BLaER1 treated with 17β-estradiol and CSF1 and Interleukin-3, amounts not matched to agents 10 nM and 100 nM (cell line): ENCODE data around the gene IL1R2.

Experiments
- H3K27ac ChIP-seq, 11 experiments: shearing (Covaris generic); formaldehyde crosslinking; 2 replicates each; pipeline ENCODE4 v1.8.1; 2022
- H3K27me3 ChIP-seq, 11 experiments: shearing (Covaris generic); formaldehyde crosslinking; 2 replicates each; pipeline ENCODE4 v1.8.1; 2022
- H3K36me3 ChIP-seq, 11 experiments: shearing (Covaris generic); formaldehyde crosslinking; 2 replicates each; pipeline ENCODE4 v1.8.1; 2022
- H3K4me1 ChIP-seq, 10 experiments: shearing (Covaris generic); formaldehyde crosslinking; 2 replicates each; pipeline ENCODE4 v1.8.1; 2022
- H3K4me2 ChIP-seq, 11 experiments: shearing (Covaris generic); formaldehyde crosslinking; 2 replicates each; pipeline ENCODE4 v1.8.1; 2022
- H3K4me3 ChIP-seq, 10 experiments: shearing (Covaris generic); formaldehyde crosslinking; 2 replicates each; pipeline ENCODE4 v1.8.1; 2022
- H3K9ac ChIP-seq, 11 experiments: shearing (Covaris generic); formaldehyde crosslinking; 2 replicates each; pipeline ENCODE4 v1.8.1; 2022
- H3K9me3 ChIP-seq, 11 experiments: shearing (Covaris generic); formaldehyde crosslinking; replicated peaks in 1 of 11; 2 replicates each; pipeline ENCODE4 v1.8.1; 2022
- H4K20me1 ChIP-seq, 11 experiments: shearing (Covaris generic); formaldehyde crosslinking; 2 replicates each; pipeline ENCODE4 v1.8.1; 2022
- Cebpa-rat ChIP-seq, 11 experiments: shearing (Covaris generic); IDR thresholded peaks; 2 replicates each; pipeline ENCODE4 v1.8.1; 2022

The IL1R2 gene

DNA sequence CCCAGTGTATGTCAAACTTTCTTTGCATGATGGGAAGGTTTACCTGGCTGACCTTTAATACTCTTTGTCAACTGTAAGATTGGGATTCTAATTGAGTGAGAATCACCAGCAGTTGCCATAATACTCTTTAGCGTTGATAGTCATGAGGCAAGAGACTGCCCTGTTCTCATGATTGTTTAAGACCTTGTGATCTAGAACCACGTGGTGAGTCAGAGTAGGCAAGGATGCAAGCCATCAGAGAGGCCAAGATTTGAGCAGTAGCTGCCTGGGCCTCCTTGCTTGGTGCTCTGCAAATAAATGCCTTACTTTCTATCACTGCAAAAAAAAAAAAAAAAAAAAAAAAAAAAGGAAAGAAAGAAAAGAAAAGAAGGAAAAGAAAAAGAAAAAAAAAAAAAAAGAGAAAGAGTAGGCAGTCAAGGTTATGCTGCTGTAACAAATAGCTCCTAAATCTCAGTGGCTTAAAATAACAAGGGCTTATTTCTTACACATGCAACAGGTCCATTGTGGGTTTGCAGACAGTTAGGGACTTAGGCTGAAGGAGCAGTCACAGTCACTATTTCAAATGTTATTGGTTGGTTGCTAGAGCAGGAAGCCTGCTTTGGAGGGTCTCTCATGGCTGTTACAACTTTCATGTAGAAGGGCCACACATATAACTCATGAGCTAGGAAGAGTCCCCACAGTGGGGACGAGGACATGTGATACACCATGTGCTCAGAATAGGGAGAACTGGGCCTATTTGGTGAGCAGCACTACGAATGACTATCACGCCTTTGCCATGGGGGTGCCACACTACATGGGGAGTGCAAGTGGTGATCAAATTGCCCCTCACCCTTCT, 21.7 kb downstream of the IL1R2 start:
- TF ChIP-seq Cebpa-rat (IDR thresholded peaks at IDR 0.05) = no peak
- peaks cover 0 to 25% (median 0%) of the 10 kb centered on the region in 11 experiments; a peak in 3 of 22 replicates for H3K36me3 ChIP-seq
- H3K27me3 ChIP-seq = no peaks in the 10 kb centered on the region
- H3K4me3 ChIP-seq = no peak overlapping the region
- peak overlapping the region in 3 of 11 experiments; percentile 54 to 75 (median 75); a peak in 4 of 22 replicates for H3K27ac ChIP-seq
- H3K4me2 ChIP-seq = peak overlapping the region in 2 of 11 experiments; percentile 83 to 87; a peak in 4 of 22 replicates
- peaks cover 4 to 55% (median 15%) of the 10 kb centered on the region in 10 experiments; a peak in 17 of 20 replicates for H3K4me1 ChIP-seq
- no peak overlapping the region for H3K9ac ChIP-seq
- no peaks in the 10 kb centered on the region for H4K20me1 ChIP-seq
- H3K9me3 ChIP-seq = peaks cover 0 to 12% (median 0%) of the 10 kb centered on the region in 11 experiments; a peak in 4 of 22 replicates

- Histone ChIP-seq H3K27ac (no peak overlapping the region), H3K9ac (no peak overlapping the region), H3K4me3 (no peak overlapping the region), H3K4me1 (peaks cover 4 to 50% (median 15%) of the 10 kb centered on the region in 10 experiments; a peak in 17 of 20 replicates), H3K27me3 (no peaks in the 10 kb centered on the region), H3K4me2 (peak overlapping the region in 2 of 11 experiments; percentile 83 to 87; a peak in 2 of 22 replicates), H4K20me1 (no peaks in the 10 kb centered on the region), H3K9me3 (peaks cover 0 to 12% (median 0%) of the 10 kb centered on the region in 11 experiments; a peak in 4 of 22 replicates), H3K36me3 (peaks cover 0 to 25% (median 0%) of the 10 kb centered on the region in 11 experiments; a peak in 3 of 22 replicates)
- TF ChIP-seq Cebpa-rat (IDR thresholded peaks at IDR 0.05) = no peak
Observed at GRCh38 chr2:102014041-102014345, 22.2 kb downstream of the IL1R2 start.

- no peak overlapping the region for H3K27ac ChIP-seq
- no peaks in the 10 kb centered on the region for H3K27me3 ChIP-seq
- H4K20me1 ChIP-seq = no peaks in the 10 kb centered on the region
- H3K36me3 ChIP-seq = peaks cover 0 to 29% (median 0%) of the 10 kb centered on the region in 11 experiments; a peak in 3 of 22 replicates
- H3K4me2 ChIP-seq = no peak overlapping the region
- TF ChIP-seq Cebpa-rat (IDR thresholded peaks at IDR 0.05) = no peak
- H3K9me3 ChIP-seq = peaks cover 0 to 12% (median 0%) of the 10 kb centered on the region in 11 experiments; a peak in 4 of 22 replicates
- H3K4me3 ChIP-seq = no peak overlapping the region
- peaks cover 4 to 38% (median 12%) of the 10 kb centered on the region in 10 experiments; a peak in 18 of 20 replicates for H3K4me1 ChIP-seq
- no peak overlapping the region for H3K9ac ChIP-seq
Observed at GRCh38 chr2:102015399-102015798, 23.6 kb downstream of the IL1R2 start.

DNA sequence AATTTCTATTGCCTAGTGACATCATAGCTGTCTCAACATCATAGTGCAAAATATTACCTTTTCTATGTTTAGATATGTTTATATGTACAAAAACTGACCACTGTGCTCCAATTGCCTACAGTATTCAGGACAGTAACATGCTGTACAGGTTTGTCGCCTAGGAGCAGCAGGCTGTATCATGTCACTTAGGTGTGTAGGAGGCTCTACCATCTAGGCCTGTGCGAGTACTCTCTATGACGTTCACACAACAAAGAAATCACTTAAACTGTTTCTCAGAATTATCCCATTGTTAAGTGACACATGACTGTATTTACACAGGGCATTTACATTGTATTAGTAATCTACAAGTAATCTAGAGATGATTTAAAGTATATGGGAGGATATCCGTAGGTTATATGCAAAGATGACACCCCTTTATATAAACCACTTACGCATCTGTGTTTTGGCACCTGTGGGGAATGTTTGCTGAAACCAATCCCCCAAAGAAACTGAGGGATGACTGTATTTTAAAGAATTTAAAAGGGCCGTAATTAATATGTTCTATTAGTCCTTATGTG, 24.7 kb downstream of the IL1R2 start:
- H3K27me3 ChIP-seq = no peaks in the 10 kb centered on the region

GRCh38 chr2:102018823-102019445, 27.2 kb downstream of the IL1R2 start:
- no peaks in the 10 kb centered on the region for H4K20me1 ChIP-seq
- H3K4me2 ChIP-seq = no peak overlapping the region
- no peak for TF ChIP-seq Cebpa-rat (IDR thresholded peaks at IDR 0.05)
- H3K36me3 ChIP-seq = peaks cover 0 to 31% (median 0%) of the 10 kb centered on the region in 11 experiments; a peak in 3 of 22 replicates
- no peak overlapping the region for H3K4me3 ChIP-seq
- H3K9ac ChIP-seq = no peak overlapping the region
- H3K27ac ChIP-seq = no peak overlapping the region
- no peaks in the 10 kb centered on the region; a peak in 1 of 22 replicates for H3K27me3 ChIP-seq
- peaks cover 0 to under 1% (median 0%) of the 10 kb centered on the region in 11 experiments; a peak in 2 of 22 replicates for H3K9me3 ChIP-seq
- H3K4me1 ChIP-seq = peaks cover 9 to 38% (median 19%) of the 10 kb centered on the region in 10 experiments

More for the DNA sequence above, 24.7 kb downstream of the IL1R2 start:
- H3K27ac ChIP-seq = no peak overlapping the region
- no peak for TF ChIP-seq Cebpa-rat (IDR thresholded peaks at IDR 0.05)
- no peak overlapping the region for H3K4me2 ChIP-seq
- no peak overlapping the region for H3K4me3 ChIP-seq
- H4K20me1 ChIP-seq = no peaks in the 10 kb centered on the region
- H3K9ac ChIP-seq = no peak overlapping the region
- peaks cover 0 to 12% (median 0%) of the 10 kb centered on the region in 11 experiments; a peak in 4 of 22 replicates for H3K9me3 ChIP-seq
- H3K36me3 ChIP-seq = peaks cover 0 to 29% (median 0%) of the 10 kb centered on the region in 11 experiments; a peak in 3 of 22 replicates
- peaks cover 6 to 38% (median 9%) of the 10 kb centered on the region in 10 experiments; a peak in 18 of 20 replicates for H3K4me1 ChIP-seq

GRCh38 chr2:102020596-102021170, 28.9 kb downstream of the IL1R2 start:
- Histone ChIP-seq H3K4me3 (no peak overlapping the region), H3K36me3 (peaks cover 0 to 22% (median 0%) of the 10 kb centered on the region in 11 experiments; a peak in 2 of 22 replicates), H3K9me3 (peaks cover 0 to 4% (median 0%) of the 10 kb centered on the region in 11 experiments; a peak in 1 of 22 replicates), H4K20me1 (no peaks in the 10 kb centered on the region), H3K4me2 (peak overlapping the region in 7 of 11 experiments; percentile 20 to 54 (median 39); a peak in 11 of 22 replicates), H3K27ac (no peak overlapping the region), H3K9ac (no peak overlapping the region), H3K4me1 (peaks cover 26 to 53% (median 37%) of the 10 kb centered on the region in 10 experiments), H3K27me3 (no peaks in the 10 kb centered on the region; a peak in 1 of 22 replicates)
- TF ChIP-seq Cebpa-rat (IDR thresholded peaks at IDR 0.05) = no peak

DNA sequence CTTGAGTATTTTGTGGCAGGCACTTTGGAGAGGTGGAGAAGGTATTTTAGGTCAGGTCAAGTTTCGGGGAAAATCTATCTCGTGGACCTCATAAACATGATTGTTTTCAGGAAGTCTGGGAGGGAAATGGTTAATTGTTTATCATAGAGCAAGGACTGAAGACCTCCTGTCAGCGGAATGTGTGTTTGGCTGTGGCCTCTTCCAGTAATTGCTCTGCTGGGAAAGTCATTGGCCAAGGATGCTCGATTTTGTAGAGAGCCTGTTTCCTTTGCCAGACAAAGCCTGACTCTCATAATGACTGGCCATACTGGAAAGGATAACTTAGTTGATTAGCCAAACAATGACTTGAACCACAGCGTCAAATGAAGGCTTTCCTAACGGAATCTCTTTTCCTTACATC, 30.0 kb downstream of the IL1R2 start:
- Histone ChIP-seq H3K36me3 (peaks cover 0 to 21% (median 0%) of the 10 kb centered on the region in 11 experiments; a peak in 2 of 22 replicates), H3K9me3 (peaks cover 0 to 4% (median 0%) of the 10 kb centered on the region in 11 experiments; a peak in 1 of 22 replicates), H3K27me3 (no peaks in the 10 kb centered on the region; a peak in 1 of 22 replicates), H3K27ac (no peak overlapping the region), H4K20me1 (no peaks in the 10 kb centered on the region), H3K4me1 (peaks cover 36 to 64% (median 48%) of the 10 kb centered on the region in 10 experiments), H3K4me3 (no peak overlapping the region), H3K4me2 (peak overlapping the region in 2 of 11 experiments; percentile 21 to 71; a peak in 1 of 22 replicates), H3K9ac (no peak overlapping the region)
- TF ChIP-seq Cebpa-rat (IDR thresholded peaks at IDR 0.05) = no peak

DNA sequence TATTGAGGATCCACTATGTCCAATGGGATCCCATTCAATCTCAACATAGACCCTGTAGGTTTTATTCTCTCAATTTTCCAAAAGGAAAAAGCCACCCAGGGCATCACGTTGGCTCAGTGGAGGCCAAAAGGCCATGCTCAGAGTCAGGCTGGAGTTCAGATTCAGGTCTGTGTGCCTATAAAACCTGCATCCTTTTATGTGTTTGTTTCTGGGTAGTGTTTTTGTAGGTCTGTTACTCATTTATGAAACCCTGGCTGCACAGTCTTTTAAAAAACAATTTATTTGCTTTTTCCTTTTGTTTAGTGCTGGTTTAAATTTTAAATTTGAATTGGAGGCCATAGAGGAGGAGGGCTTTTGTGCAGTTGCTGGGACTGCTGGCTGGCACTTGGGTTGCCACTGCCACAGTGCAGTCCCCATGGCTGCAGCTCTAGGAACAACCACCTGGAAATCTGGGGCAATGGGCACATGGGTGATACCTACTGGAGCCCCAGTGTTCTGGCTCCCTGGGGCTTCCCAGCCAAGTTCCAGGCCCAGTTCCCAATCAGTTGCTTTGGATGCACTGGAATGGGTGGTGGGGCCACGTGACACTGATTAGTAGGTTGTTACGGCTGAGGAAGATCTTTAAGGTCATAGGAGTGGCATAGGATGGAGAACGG, 31.3 kb downstream of the IL1R2 start:
- peaks cover 48 to 77% (median 60%) of the 10 kb centered on the region in 10 experiments for H3K4me1 ChIP-seq
- no peak for TF ChIP-seq Cebpa-rat (IDR thresholded peaks at IDR 0.05)
- no peaks in the 10 kb centered on the region for H4K20me1 ChIP-seq
- H3K4me3 ChIP-seq = no peak overlapping the region
- no peak overlapping the region for H3K9ac ChIP-seq
- peaks cover 0 to 21% (median 0%) of the 10 kb centered on the region in 11 experiments; a peak in 2 of 22 replicates for H3K36me3 ChIP-seq
- H3K4me2 ChIP-seq = peak overlapping the region; percentile 51 to 84 (median 71)
- no peaks in the 10 kb centered on the region; a peak in 1 of 22 replicates for H3K27me3 ChIP-seq
- peaks cover 0 to 4% (median 0%) of the 10 kb centered on the region in 11 experiments; a peak in 1 of 22 replicates for H3K9me3 ChIP-seq
- peak overlapping the region in 1 of 11 experiments; percentile 82; a peak in 1 of 22 replicates for H3K27ac ChIP-seq
